Keratinocyte (primary cell): ENCODE measurements around the gene PLGLB2.
"Not testable (repeated sequence)": the region's sequence is repeated elsewhere in the genome, so short reads cannot be mapped to it uniquely, and the experiment has no call there.

Experiments
- CTCF ChIP-seq, 3 experiments: IDR thresholded peaks in 1 of 3; conservative IDR thresholded peaks in 1 of 3; optimal IDR thresholded peaks in 1 of 3; 2 replicates in 2 of 3; 3 replicates in 1 of 3; pipeline versions ENCODE3 to v1.5.1; 2011; ENCODE audit warnings: low read length in 3 of 3, mild to moderate bottlenecking in 3 of 3, moderate library complexity in 2 of 3, control low read depth in 1 of 3, inconsistent platforms in 1 of 3; ENCODE audit not compliant: insufficient read depth in 2 of 3; ENCODE audit errors: extremely low read depth in 1 of 3
- EZH2 ChIP-seq: IDR thresholded peaks from one replicate; pipeline ENCODE4 v1.6.1; 2012; ENCODE audit warnings: inconsistent platforms, mild to moderate bottlenecking, low read length, moderate library complexity

- TF ChIP-seq CTCF (optimal IDR thresholded peaks at IDR 0.05 in 1 of 3, IDR thresholded peaks at IDR 0.05 in 1 of 3, conservative IDR thresholded peaks at IDR 0.05 in 1 of 3; ENCODE audit: extremely low read depth in 1 of 3, insufficient read depth in 2 of 3, low read length in 3 of 3); EZH2: not testable (repeated sequence)
Observed at GRCh38 chr2:87742393-87743108, 5.3 kb upstream of the PLGLB2 start.
